Activated CD8-positive, alpha-beta memory T cell treated with anti-CD3 and anti-CD28 coated beads, Interleukin-2, amount 50 U/mL, for 4 hours (primary cell): ENCODE results near the gene EPG5.
"Not testable (repeated sequence)": the region's sequence is repeated elsewhere in the genome, so short reads cannot be mapped to it uniquely, and the experiment has no call there.

Experiments used
- DNase-seq: peaks from one replicate; pipeline ENCODE4 v3.0.0-alpha.2; 2020

EPG5 gene

DNA sequence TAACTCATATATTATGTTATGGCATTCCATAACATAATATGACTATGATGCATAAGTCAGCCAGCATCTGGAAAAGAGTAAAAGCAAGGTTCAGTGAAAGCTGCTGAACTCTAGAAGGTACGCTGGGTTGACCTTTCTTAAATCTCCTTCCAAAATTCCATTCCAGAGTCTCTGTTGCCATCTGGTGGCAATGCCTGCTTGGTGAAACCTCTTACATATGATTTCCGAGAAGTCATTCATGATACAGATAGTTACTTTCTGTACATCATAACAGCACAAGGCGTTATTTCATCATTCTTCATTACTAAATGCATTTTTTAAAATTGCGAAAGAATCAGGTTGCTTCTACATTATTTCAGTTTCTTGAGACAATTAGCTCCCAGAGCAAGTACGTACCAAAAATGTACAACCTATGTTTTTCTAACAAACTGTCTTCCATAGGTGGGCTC, 7.0 kb upstream of the EPG5 start:
- peak; percentile 62 for DNase-seq

DNA sequence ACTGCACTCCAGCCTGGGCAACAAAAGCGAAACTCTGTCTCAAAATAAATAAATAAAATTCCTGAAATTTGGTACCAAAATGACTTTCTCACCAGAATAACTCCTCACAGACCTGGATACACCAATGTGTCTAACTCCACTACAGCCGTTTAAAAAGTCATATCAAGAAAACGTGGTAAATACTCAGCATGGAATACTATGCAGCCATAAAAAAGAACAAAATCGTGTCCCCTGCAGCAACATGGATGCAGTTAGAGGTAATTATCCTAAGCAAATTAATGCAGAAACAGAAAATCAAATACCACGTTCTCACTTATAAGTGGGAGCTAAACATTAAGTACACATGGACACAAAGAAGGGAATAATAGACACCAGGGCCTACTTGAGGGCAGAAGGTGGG, 2.2 kb downstream of the EPG5 start:
- not testable (repeated sequence) for DNase-seq

DNA sequence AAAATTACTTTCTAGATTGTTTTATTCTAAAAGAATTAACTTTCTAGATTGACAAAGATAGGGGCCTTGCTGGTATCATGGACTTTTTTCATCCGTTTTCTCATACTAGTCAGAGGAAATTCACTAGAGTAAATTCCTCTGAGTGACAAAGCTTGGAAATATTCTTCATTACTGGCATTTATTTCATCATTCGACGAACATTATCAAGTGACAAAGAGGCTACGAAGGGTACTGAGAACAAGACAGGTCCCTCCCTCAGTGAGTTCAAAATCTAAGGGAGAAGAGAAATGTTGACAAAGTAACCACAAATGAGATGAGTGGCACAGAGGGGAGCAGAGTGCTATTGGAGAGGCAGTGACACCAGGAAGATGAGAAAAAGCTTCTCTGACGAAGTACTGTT, 4.3 kb downstream of the EPG5 start:
- no peak for DNase-seq

DNA sequence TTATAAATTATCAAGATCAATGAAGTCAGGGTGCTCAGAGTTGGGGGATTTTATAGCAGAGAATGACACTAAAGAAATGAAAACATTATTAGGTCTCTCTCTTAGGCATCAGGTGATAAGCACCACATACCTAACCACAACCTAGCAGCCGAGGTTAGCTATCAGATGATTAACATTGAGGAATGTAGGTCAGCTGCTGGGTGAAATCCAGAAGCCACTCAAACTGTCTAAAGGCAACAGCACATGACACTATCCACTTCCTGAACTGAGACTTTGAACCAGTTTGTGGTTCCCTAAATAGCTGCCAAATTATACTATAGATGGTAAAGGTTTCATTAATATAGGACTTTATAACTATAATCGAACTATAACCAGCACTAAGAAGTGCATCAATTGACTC, 4.7 kb downstream of the EPG5 start:
- DNase-seq: no peak

DNA sequence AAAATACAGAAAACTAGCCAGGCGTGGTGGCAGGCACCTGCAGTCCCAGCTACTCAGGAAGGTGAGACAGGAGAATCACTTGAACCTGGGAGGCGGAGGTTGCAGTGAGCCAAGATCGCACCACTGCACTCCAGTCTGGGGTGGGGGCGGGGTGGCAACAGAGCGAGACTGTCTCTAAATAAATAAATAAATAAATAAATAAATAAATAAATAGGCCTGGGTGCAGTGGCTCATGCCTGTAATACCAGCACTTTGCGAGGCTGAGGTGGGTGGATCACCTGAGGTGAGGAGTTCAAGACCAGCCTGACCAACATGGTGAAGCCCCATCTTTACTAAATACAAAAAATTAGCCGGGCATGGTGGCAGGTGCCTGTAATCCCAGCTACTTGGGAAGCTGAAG, 7.6 kb downstream of the EPG5 start:
- DNase-seq: not testable (repeated sequence)

DNA sequence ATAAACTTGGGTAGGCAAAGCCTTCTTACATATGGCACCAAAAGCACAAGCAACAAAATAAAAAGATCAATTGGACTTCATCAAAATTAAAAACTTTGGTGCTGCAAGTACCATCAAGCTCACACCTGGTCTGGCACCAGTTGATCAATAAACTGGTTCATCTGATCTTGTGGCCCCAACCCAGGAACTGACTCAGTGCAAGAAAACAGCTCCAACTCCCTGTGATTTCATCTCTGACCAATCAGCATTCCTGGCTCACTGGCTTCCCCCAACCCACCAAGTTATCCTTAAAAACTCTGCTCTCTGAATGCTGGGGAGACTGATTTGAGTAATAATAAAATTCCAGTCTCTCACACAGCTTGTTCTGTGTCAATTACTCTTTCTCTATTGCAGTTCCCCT, 8.4 kb downstream of the EPG5 start:
- DNase-seq: no peak

DNA sequence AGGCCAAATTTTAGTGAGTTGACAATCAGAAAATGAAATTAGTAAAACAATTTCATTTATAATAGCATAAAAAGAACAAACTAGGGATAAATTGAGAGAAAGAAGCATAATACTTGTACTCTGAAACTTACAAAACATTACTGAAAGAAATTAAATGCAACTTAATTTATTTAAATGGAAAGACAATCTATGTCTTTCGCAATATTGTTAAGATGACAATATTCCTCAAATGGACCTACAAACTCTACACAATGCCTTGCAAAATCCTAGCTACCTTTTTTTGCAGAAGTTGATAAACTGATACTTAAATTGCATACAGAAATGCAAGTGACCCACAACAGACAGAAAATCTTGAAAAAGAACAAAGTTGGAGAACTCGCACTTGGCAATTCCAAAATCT, 9.1 kb downstream of the EPG5 start:
- no peak for DNase-seq

DNA sequence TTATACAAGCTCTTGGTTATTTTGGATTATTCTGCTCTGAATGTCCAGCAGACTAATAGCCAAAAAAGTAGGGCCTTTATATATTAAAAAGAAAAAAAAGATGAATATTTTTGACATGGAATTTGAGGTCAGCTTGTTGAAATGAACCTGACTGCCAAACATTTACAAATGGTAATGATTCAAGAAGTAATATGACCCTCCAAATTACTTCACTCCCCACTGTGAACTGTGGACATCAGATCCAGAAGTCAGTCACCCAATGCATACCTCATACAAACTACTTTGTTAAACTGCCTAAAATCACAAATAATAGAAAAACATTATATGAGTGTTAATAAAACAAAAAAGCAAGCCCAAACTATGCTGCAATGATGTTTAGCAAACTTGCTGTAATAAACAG, 10.0 kb downstream of the EPG5 start:
- DNase-seq: no peak

DNA sequence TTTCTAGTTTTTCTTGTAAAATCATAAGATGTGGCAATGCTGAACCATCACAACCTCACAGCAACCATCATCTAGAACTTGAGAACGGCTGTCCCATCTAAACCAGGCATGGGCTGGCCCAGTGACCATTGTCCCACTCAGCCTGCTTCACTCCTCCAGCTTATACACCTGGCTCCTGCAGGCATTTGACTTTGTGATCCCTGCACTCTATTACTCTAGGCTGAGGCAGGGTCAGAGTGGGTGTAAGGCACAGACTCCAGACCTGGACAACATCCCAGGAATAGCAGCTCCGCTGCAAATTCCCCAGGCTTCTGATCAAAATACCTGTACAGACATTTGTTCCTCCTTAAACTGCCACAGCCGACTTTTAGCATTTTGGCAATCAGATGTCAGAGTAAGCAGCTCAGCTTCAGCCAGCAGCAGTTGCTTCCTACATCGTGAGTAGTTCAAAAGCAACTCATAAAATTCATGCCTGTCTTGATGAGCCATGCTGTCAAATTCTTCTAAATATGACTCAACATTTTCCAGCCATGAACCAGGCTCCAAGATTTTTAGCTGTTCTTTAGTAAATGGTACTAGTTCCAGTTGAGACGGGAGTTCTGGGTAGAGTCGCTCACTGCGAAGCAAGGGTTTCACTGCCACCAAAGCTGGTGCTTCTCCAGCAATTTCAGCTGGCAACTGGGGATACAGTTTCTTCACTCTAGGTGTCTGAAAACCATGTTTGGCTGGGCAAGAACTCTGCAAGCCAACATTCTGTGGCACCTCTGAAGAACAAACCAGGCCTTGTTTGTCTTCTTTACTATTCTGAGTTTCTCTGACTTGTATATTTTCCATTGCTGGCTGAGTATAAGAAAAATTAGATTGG, 12.8 kb downstream of the EPG5 start:
- DNase-seq: no peak

DNA sequence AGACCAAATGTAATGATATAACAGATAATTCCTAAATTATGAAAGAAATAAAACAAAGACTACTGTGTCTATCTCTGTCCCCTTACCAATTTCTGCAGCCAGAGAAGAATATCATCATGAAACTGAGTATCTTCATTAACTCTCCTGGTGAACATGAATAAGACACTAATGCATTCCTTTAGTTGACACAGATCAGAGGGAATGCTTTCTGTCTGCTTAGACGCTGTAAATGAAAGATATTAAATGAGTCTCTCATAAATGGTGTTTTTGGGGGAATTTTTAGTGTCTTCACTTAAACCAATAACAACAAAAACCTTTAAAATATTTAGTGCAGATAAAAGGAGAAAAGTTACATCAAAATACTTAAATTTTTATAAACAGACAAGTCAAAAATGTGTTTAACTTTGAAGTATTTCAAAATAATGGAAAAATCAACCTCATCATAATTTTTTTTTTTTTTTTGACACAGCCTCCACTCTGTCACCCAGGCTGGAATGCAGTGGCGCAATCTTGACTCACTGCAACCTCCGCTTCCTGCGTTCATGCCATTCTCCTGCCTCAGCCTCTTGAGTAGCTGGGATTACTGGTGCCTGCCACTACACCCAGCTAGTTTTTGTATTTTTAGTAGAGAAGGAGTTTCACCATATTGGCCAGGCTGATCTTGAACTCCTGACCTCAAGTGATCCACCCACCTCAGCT, 16.0 kb downstream of the EPG5 start:
- no peak for DNase-seq

DNA sequence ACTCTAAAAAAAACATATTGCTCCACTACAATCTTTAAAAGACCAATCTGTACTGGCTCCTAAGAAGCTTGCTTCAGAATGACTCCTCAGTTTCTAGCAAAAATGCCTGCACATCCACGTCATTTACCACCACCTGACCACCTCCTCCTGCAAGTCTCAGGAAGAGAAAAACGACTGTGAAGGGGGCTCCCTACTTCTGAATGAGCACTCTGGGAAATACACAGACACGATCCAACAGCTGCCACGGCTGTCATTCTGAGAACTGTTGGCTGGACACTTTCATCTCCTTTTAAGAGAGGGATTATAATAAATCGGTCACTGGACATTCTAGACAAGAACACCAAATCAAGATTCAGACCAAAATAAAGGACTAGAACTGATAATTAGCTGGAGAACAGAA, 21.5 kb downstream of the EPG5 start:
- no peak for DNase-seq

DNA sequence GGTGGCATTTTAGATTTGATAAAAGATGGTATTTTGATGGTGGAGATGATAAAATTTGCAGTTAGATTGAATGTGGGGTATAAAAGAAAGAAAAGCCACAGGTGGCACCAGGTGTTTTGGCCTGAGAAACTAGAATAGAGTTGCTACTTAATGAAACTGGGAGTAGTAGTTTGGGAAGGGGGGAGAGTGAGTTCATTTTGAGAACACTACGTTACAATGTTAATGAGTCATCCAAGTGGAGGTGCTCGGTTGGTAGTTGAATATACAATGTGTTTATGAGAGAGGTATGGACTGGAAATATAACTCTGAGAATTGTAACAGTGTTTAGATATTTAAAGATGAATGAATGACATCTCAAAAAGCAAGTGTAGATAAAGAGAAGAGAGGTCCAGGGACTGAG, 26.4 kb downstream of the EPG5 start:
- DNase-seq: no peak

DNA sequence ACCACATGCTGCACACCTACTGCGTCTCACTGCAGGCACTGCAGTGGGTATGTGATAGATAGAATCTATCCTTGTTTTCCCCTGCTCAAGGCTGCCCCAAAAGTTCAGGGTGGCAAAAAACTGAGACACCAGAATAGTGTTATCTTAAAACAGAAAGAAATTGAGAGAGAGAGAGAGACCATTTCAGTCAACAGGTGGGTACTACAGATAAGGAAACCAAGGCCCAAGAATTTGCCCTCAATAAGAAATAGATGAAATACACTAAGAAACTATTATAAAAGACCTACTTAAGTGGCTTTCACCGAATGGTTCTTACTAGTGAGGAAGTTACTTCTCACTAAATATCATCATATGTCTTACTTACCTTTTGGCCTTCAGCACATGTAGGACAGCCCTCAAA, 27.9 kb downstream of the EPG5 start:
- no peak for DNase-seq

DNA sequence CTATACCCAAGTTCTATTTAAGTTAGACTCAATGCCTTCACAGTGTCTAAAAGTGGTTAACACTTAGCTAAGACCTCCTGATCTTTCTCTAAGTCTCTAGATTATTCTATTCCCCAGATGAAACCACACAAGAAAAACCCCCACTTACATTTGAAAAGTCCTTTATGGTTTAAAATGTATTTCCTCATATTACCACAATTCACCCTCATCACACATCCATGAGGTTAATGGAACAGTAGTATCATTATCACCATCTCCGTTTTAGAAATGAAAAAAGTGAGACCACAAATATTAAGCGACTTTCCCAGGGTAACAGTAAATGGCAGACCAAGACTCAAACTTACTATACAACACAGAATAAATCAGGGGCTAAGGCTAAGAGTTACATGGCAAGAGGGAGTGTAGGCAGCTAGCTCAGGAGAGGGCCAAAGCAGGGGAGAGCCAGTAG, 28.6 kb downstream of the EPG5 start:
- no peak for DNase-seq

DNA sequence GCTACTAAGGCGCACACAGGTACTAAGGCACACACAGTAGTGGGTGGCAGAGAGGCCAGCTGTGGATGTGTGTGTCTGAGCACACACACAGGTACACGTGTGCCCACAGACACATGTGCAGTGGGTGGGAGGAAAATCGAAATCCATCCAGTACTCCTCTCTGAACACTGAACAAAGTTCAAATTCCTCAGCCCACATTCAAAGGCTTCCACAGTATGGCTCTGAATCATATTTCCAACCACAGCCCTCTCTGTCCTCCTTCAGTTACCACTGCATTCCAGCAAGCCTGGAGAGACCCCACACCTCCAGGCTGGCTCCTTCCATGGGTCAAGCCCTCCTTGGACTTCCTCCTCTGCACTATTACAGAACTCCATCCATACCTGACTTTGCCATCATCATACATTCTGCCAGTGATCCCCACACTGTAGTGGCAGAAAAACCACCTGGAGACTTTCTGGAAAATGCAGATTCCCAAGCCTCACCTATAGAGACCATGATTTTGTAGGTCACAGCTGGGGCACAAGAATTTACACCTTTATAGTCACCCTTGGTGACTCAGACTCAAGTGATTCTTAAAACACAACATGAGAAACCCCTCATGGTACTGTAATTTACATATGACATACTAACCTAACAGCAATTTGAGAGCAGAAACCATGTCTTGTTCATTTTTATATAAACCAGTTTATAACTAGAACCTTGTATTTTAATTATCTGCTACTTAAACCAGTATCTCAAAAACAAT, 31.4 kb downstream of the EPG5 start:
- no peak for DNase-seq

DNA sequence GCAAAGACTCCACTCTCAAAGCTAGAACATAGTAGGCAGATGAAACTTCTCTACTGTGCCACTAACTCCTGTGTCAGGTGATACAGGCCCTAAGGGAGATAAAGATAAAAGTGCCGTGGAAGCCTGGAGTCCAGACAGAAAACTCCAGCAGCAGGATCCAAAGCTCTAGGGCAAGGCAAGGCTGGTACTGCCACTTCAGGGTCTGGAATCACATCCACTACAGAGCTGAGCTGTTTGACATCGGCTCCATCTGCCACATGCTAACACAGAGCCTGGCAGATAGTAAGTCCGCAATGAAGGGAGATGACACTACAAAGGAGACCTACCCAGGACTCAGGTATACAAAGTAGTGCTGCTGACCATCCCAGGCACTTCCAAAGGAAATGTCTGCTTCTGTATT, 34.4 kb downstream of the EPG5 start:
- no peak for DNase-seq

DNA sequence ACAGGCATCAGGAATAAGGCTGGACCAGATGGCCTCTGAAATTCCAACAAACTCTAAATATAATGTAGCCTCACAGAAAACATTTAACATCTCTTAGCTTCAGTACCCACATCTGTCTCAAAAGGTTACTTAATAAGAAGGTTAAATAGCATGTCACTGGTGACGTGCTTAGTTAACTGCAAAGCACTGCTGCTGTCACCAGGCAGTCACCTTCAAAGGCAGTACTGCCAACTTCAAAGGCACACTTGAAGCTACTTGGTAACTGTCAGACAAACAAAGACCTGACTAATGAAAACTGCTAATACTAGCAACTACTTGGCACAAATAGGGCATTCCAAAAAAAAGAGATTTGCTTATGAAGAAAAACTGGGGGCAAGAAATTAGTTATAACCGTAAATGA, 36.2 kb downstream of the EPG5 start:
- DNase-seq: no peak

DNA sequence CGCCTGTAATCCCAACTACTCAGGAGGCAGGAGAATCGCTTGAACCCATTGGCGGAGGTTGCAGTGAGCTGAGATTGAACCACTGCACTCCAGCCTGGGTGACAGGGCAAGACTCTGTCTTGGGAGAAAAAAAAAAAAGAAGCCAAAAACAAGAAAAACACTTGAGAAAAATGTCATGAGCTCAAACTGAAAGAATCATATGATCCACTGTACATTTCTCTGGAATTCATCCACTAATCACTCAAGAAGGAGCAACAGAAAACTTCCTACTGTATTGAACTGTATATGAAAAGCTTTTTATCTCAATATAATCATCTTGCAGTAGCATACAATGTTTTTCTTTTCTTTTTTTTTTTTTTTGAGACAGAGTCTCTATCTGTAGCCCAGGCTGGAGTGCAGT, 40.4 kb downstream of the EPG5 start:
- no peak for DNase-seq

DNA sequence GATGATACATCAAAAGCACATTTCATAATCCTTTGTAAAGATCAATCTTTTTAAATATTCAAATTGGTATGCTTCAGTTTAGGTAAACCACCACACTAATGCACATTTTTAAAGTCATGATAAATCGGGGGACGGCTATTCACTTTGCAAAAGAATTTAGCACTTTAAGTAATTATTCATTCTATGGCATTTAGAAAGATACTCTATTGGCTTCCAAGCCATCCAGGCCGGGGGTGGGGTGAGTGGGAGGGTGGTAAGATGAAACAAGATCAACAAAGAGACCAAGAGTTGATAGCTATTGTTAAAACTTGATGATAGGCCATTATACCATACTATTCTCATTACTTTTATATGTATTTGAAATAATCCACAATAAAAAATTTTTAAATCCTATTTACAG, 41.0 kb downstream of the EPG5 start:
- DNase-seq: no peak

DNA sequence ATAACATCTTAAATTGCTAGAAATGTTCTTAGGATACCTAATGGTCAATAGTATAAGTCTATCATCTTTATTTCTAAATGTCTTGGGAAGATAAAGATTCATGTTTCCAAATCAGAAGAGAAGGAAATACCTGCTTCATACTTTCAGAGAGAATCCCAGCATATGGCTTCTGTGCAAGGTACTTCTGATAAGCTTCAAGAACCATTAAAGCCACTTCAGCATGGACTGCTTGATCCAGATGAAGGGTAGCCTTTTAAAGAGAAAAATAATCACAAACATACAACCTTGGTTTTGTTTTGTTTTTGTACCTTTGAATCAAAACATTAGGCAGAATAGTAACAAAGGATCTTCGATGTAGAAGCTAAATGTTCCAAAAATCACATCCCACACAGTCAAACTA, 44.0 kb downstream of the EPG5 start:
- DNase-seq: no peak

DNA sequence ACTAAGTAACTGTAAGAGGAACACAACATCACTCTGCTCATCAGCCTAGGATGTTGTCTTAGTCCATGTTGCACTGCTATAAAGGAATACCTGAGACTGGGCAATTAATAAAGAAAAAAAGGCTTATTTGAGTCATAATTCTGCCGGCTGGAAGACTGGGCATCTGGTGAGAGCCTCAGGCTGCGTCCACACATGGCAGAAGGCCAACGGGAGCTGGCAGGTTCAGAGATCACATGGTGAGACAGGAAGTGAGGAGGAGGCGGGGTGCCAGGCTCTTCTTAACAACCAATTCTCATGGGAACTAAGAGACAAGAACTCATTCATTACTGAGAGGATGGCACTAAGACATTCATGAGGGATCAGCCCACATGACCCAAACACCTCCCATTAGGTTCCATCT, 46.8 kb downstream of the EPG5 start:
- DNase-seq: no peak

DNA sequence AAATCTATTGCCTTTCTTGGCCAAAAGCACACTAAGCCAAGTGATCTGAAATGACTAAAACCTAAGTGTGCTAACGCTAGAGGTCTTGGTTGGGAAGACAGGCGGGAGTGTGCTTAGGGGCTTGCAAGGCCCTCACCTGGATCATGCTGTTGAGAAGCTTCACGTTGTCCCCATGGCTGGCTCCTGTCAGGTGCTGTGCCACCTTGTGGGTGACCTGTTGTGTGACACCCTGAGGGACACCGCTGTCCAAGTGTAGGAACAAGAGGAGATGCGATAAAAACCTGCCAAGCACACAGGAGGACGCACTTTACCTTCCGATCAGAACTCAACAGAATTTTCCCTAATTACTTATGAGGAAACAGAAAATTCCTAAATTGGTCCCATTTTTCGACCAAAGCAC, 50.8 kb downstream of the EPG5 start:
- DNase-seq: no peak

DNA sequence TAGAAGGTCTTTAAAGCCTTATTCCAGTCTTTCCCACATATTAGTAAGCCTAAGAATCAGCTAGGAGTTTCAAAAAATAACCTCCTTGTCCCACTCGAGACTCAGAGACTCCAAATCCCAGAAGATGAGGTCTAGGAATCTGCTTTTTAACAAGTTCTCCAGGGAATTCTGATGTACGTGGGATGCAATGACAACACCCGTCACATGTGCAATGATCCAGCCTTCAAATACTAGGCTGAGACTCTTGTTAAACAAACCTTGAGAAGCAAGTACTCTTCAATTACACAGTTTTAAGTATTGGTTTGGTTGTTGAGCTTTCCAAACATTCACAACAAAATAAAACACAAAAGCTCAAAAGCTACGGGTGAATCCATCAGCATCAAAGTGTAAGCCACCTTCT, 53.9 kb downstream of the EPG5 start:
- no peak for DNase-seq
